AG20443 (cell line): ENCODE data around the gene PGAM1.
"Not testable (repeated sequence)": the region's sequence is repeated elsewhere in the genome, so short reads cannot be mapped to it uniquely, and the experiment has no call there.

Experiments
- DNase-seq: peaks from one replicate; pipeline ENCODE4 v3.0.0; 2012; ENCODE audit warnings: low spot score, mixed read lengths

PGAM1 gene

GRCh38 chr10:97408496-97408992 is 17.4 kb upstream of the PGAM1 start:
- DNase-seq: no peak

GRCh38 chr10:97411406-97411805 is 14.6 kb upstream of the PGAM1 start:
- no peak for DNase-seq

GRCh38 chr10:97412891-97413304 is 13.1 kb upstream of the PGAM1 start:
- DNase-seq: no peak

- no peak for DNase-seq
These were observed 9.4 kb upstream of the PGAM1 start for GRCh38 chr10:97416565-97416964.

GRCh38 chr10:97423757-97424098 is 2.3 kb upstream of the PGAM1 start:
- DNase-seq: not testable (repeated sequence)

GRCh38 chr10:97426776-97427570 is 982 bp downstream of the PGAM1 start:
- DNase-seq: no peak

GRCh38 chr10:97427571-97428179 is 1.7 kb downstream of the PGAM1 start:
- DNase-seq: peak; percentile 27

GRCh38 chr10:97428572-97428981 is 2.6 kb downstream of the PGAM1 start:
- DNase-seq: peak; percentile 40

- no peak for DNase-seq
These were observed 8.1 kb downstream of the PGAM1 start for GRCh38 chr10:97434055-97434454.

GRCh38 chr10:97434557-97434956 is 8.6 kb downstream of the PGAM1 start:
- DNase-seq: no peak

- no peak for DNase-seq
These were observed 9.2 kb downstream of the PGAM1 start for GRCh38 chr10:97435211-97435610.

- no peak for DNase-seq
These were observed 16.3 kb downstream of the PGAM1 start for GRCh38 chr10:97442277-97442676.

GRCh38 chr10:97444212-97444611 is 18.2 kb downstream of the PGAM1 start:
- no peak for DNase-seq

GRCh38 chr10:97445357-97445721 is 19.3 kb downstream of the PGAM1 start:
- DNase-seq: no peak

- DNase-seq: peak; percentile 98
These were observed 20.0 kb downstream of the PGAM1 start, which contains the start of the genes EXOSC1 and ZDHHC16 for GRCh38 chr10:97445722-97446639. Gene EXOSC1 (minus strand): TSS chr10:97446006. CDS start chr10:97445985, 21 bp downstream. Gene ZDHHC16 (plus strand): TSS chr10:97446175. CDS start chr10:97451676, 5,501 bp downstream.

- DNase-seq: no peak
These were observed 24.8 kb downstream of the PGAM1 start for GRCh38 chr10:97450828-97451227.

GRCh38 chr10:97451605-97452004 is 25.6 kb downstream of the PGAM1 start:
- DNase-seq: no peak

- no peak for DNase-seq
These were observed 26.4 kb downstream of the PGAM1 start for GRCh38 chr10:97452352-97452751.

- DNase-seq: no peak
These were observed 28.5 kb downstream of the PGAM1 start for GRCh38 chr10:97454330-97455036.

GRCh38 chr10:97456034-97456685 is 30.2 kb downstream of the PGAM1 start:
- DNase-seq: no peak

- no peak for DNase-seq
These were observed 30.7 kb downstream of the PGAM1 start for GRCh38 chr10:97456686-97457065.
